ENCODE results near the gene ATAT1. TPM values are rescaled to one million over a fixed set of nuclear protein-coding genes. Genes with fewer than 3 reads are reported as not detected.
A peak's percentile ranks its signal among the peaks of the same experiment; 100 is the strongest.

The ATAT1 gene
- total and polyA plus RNA-seq, 9 of the 15 experiments (the other 6 are each of a cell fraction or from before 2014, with no cell fraction given) = 0.65 to 5.8 (median 1.6) TPM

DNA sequence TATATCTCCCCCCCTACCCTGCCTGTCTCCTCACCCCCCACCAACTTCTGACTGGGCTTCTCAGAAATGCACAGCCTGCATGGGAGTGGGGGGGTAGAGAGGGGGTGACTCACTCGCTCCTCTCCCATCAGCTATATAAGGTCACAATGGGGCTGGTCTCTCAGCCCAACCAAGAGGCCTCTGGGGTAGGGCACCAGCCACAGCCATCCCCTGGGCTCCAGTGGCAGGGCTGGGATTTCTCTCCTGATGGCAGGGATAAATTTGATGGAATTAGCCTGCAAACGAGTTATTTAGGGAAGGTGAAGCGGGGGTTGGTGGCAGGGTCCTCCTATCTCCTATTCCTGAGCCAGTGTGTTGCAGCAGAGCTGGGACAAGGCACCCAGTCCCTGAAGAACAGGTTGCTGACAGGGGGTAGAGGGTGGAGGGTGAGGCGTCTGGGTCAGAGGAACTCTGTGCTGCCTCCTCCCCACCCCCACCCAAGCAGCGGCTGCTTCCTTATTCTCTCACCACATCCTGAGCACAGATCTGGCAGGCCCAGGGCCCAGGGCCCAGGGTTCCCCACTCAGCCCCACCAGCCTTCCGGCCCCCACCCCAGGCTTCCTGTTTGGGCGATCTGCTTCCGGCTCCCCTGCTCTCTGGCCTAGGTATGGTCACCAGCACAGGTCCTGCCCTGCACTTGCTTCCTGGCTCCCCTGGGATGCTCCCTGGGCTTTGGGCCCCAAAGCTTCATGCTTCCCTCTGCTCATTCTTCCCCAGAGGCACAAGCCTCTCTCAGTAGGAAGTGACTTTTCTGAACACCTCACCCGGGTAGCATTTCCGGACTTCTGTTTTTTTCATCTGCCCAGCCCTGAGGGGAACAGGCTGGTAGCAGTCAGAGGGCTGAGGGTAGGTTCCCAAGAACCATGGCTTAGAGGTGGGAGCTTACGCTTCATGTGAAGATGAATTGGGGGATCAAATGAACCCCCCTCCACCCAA is 55.8 kb downstream of the ATAT1 start (continued):
- TF ChIP-seq, protein P1, sequence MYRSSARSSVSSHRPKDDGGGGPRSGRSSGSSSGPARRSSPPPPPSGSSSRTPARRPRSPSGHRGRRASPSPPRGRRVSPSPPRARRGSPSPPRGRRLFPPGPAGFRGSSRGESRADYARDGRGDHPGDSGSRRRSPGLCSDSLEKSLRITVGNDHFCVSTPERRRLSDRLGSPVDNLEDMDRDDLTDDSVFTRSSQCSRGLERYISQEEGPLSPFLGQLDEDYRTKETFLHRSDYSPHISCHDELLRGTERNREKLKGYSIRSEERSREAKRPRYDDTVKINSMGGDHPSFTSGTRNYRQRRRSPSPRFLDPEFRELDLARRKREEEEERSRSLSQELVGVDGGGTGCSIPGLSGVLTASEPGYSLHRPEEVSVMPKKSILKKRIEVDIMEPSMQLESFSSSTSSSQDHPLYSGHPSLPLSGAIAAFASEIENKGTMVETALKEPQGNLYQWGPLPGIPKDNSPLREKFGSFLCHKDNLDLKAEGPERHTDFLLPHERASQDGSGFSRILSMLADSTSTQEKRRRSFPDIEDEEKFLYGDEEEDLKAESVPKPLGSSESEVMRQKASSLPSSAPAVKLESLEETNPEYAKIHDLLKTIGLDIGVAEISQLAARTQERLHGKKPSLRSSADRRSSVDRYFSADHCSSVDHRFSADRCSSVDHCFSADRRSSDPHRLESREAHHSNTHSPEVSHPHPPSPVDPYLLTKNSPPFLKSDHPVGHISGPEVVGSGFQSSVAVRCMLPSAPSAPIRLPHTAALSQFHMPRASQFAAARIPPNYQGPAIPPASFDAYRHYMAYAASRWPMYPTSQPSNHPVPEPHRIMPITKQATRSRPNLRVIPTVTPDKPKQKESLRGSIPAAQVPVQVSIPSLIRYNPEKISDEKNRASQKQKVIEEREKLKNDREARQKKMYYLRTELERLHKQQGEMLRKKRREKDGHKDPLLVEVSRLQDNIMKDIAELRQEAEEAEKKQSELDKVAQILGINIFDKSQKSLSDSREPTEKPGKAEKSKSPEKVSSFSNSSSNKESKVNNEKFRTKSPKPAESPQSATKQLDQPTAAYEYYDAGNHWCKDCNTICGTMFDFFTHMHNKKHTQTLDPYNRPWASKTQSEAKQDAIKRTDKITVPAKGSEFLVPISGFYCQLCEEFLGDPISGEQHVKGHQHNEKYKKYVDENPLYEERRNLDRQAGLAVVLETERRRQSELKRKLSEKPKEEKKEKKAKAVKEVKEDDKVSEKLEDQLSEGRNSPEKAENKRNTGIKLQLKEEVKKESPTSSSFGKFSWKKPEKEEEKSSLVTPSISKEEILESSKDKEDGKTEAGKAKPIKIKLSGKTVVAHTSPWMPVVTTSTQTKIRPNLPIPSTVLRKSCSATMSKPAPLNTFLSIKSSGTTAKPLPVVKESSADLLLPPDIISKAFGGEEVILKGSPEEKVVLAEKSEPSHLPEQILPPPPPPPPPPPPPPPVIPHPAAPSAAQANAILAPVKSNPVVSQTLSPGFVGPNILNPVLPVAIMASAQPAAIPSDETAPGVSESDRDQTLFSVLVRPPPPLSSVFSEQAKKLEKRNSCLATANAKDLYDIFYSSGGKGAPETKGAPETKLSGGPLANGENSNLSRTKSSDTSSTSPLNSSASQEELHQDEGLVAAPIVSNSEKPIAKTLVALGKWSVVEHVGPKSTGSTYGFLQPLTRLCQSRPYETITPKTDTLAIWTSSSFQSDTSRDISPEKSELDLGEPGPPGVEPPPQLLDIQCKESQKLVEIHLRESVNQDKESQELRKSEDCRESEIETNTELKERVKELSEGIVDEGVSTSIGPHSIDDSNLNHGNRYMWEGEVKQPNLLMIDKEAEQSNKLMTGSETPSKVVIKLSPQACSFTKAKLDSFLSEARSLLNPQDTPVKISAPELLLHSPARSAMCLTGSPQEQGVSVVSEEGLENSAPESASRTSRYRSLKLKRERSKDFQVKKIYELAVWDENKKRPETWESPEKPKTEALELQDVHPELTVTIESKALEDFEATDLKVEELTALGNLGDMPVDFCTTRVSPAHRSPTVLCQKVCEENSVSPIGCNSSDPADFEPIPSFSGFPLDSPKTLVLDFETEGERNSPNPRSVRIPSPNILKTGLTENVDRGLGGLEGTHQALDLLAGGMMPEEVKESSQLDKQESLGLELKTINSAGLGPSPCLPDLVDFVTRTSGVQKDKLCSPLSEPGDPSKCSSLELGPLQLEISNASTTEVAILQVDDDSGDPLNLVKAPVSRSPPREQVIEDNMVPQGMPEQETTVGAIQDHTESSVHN (IDR thresholded peaks at IDR 0.05; ENCODE audit: borderline replicate concordance in 1 of 2, low read depth in 1 of 2) = 0 out of 4 replicates have a peak, but pooled peaks of 1 of the 2 experiments have one; percentile 18

All from K562 (cell line).